Measurements from ENCODE around the gene GTF3C5.

The GTF3C5 gene

DNA sequence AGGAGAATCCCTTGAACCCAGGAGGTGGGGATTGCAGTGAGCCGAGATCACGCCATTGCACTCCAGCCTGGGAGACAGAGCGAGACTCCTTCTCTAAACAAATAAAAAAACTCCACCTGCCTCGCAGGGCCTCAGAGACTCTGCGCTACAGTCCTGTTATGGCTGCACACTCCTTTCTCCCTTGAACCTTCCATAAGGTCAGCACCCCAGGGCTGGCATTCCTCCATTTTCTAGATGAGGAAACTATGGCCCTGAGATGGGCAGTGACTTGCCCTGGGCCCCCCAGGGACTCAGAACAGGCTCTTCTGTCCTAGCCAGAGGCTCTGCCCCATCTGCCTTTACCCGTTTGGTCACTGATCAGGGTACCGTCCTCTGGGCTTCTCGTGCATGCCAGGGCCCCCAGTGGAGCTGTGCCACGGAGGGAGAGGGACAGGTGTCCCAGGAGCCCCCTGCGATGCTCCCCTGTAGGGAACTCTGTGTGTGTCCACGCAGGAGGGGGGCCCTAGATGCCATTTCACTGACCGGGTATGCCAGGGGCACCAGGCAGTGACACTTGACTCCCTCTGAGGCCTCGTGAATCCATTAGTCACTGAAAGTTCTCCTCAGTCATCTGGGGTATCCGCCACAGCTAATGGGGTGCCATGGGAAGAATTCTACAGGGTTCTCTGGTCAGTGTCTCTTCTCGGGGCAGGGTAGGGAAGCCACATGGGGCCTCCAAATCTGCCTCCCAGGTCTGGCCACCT, 74.1 kb downstream of the GTF3C5 start:
- peaks cover 95% of the 10 kb centered on the region for H3K36me3 Mint-ChIP-seq (ENCODE audit: insufficient read depth)
- no peaks in the 10 kb centered on the region for H3K9me3 Mint-ChIP-seq
- peak overlapping the region; percentile 31 to 88 for H3K27ac Mint-ChIP-seq
- peak overlapping the region in 1 of 2 donors; percentile 19 for H3K4me3 Mint-ChIP-seq
- no peaks in the 10 kb centered on the region for H3K27me3 Mint-ChIP-seq
- peaks cover 4 to 8% of the 10 kb centered on the region in 2 donors for H3K4me1 Mint-ChIP-seq (ENCODE audit: low read depth in 2 of 2)
- ATAC-seq (replicated peaks) (no peak), DNase-seq (no peak)

DNA sequence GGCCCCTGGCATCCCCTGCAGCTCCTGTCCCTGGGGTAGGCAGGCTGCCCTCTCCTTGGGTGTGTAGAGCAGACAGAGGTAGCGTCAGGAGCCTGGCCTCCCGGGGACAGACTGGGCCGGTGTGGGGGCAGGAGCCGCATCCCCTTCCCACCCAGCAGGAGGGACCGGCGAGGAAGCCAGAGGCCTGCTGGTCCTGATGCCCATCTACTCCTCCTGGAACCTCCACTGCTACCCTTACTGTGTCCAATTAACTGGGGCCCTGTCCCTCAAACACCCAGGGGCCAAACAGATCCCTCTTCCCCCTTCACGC, 74.6 kb downstream of the GTF3C5 start:
- Mint-ChIP-seq H3K4me1 (ENCODE audit: low read depth in 2 of 2) (peaks cover 4 to 10% of the 10 kb centered on the region in 2 donors), H3K36me3 (ENCODE audit: insufficient read depth) (peaks cover 95% of the 10 kb centered on the region), H3K9me3 (no peaks in the 10 kb centered on the region), H3K27ac (peak overlapping the region; percentile 31 to 88), H3K4me3 (no peak overlapping the region), H3K27me3 (no peaks in the 10 kb centered on the region)
- no peak for DNase-seq
- ATAC-seq (replicated peaks), result no peak

DNA sequence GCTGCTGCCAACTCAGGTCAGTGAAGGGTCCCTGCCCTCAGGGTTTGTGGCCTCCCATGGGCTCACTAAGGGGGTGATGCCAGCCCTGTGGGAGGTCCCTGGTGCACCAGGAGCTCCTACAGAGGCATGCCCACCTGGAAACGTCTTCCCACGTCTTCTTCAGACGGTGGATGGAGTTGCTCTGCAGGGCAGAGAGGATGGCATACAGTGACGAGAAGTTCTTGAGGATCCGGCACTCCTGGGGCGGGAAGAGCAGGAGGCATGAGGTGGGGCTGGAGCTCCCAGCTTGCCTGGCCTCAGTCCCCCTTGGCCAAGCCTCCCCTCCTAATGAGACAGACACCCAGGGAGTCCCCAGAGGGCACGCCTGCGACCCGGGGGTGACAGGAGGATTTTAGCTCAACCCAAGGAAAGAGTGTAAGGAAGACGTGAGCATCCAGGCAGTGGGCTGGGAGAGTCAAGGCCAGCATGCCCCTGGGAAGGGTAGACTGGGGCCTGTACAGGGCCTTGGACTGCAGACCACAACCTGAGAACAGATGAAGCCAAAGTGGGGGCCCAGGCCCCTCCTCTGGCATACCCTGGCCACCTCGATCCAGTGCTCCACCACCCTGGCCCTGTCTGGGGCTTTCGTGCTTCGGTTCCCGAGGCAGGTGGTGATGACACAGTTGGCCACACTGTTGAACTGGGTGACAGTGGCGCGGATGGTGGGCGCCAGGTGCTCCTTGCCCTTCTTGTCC, 75.9 kb downstream of the GTF3C5 start:
- Mint-ChIP-seq H3K27ac (peak overlapping the region; percentile 92 to 93), H3K27me3 (no peaks in the 10 kb centered on the region), H3K36me3 (ENCODE audit: insufficient read depth) (peaks cover 95% of the 10 kb centered on the region)

DNA sequence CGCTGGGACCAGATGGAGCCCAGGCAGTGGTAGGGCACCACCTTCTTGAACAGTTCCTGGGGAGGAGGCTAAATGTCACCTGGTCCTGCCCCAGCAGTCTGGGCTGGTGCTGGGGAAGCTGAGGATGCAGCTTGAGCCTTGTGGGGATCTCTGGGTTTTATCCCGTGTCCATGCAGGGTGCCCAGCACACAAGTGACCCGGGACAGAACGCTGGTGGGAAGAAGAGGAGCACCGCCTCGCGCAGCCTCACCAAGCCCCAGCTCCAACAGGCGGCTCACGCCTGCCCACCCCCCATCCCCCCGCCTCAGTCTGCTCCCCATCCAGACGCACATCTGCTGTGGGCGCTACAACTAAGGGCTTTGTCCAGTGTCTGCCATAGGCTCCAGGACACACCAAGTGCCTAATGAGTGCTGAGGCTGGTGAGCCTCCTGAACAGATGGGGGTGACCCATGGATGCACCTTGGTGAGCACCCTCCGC, 76.5 kb downstream of the GTF3C5 start:
- no peaks in the 10 kb centered on the region for H3K9me3 Mint-ChIP-seq
- H3K27me3 Mint-ChIP-seq, result no peaks in the 10 kb centered on the region
- H3K36me3 Mint-ChIP-seq (ENCODE audit: insufficient read depth), result peaks cover 92% of the 10 kb centered on the region
- H3K4me1 Mint-ChIP-seq (ENCODE audit: low read depth in 2 of 2), result peaks cover 5 to 14% of the 10 kb centered on the region in 2 donors
- H3K27ac Mint-ChIP-seq, result peak overlapping the region in 1 of 2 donors; percentile 97
- ATAC-seq (replicated peaks) (no peak), DNase-seq (no peak)
- H3K4me3 Mint-ChIP-seq, result no peak overlapping the region

More for the DNA sequence above, 75.9 kb downstream of the GTF3C5 start:
- no peak overlapping the region for H3K4me3 Mint-ChIP-seq
- ATAC-seq (replicated peaks) (no peak), DNase-seq (no peak)
- H3K9me3 Mint-ChIP-seq, result no peaks in the 10 kb centered on the region
- peaks cover 4 to 13% of the 10 kb centered on the region in 2 donors for H3K4me1 Mint-ChIP-seq (ENCODE audit: low read depth in 2 of 2)
